ENCODE measurements around the gene FCN3. TPM values are rescaled to one million over a fixed set of nuclear protein-coding genes. Genes with fewer than 3 reads are reported as not detected.
A peak's percentile ranks its signal among the peaks of the same experiment; 100 is the strongest.

Gene FCN3
- total and polyA plus RNA-seq, 2 of the 4 experiments (the other 2 are of a cell fraction), result not detected

GRCh38 chr1:27361044-27361402, 13.6 kb downstream of the FCN3 start:
- ChIA-PET POLR2A (ENCODE audit: unreplicated experiment) (no interaction called here), CTCF (no interaction called here)
- Histone ChIP-seq H3K9me3 (ENCODE audit: control insufficient read depth, insufficient read depth, low read length) (no peaks in the 10 kb centered on the region), H2BK5ac (ENCODE audit: low read depth, low read length, poor library complexity, severe bottlenecking) (no peak overlapping the region), H3K18ac (ENCODE audit: low read depth, low read length) (no peak overlapping the region), H3K4me1 (ENCODE audit: control insufficient read depth, insufficient read depth, low read length) (peaks cover 7% of the 10 kb centered on the region; the same call in 1 of the 2 replicates), H4K91ac (ENCODE audit: insufficient read depth, low read depth, low read length) (no peak overlapping the region), H3K4me3 (ENCODE audit: insufficient read depth, low read depth, low read length) (no peak overlapping the region), H3K9me1 (ENCODE audit: insufficient read depth, low read length) (peaks cover 12% of the 10 kb centered on the region), H4K8ac (ENCODE audit: low read depth in 2 of 2, low read length in 2 of 2) (no peak overlapping the region), H3K4ac (ENCODE audit: low read depth, low read length) (no peak overlapping the region), H2AK9ac (replicated peaks; ENCODE audit: low read depth, low read length, poor library complexity) (peak overlapping the region; percentile 42), H4K20me1 (ENCODE audit: insufficient read depth, low read length) (peaks cover 2% of the 10 kb centered on the region; the same call in 1 of the 2 replicates), H3K14ac (replicated peaks; ENCODE audit: low read depth, low read length) (no peak overlapping the region), H3K4me2 (ENCODE audit: low read depth, low read length) (no peak overlapping the region), H3K9ac (ENCODE audit: low read depth, low read length) (no peak overlapping the region), H2AFZ (replicated peaks; ENCODE audit: low read length, poor library complexity) (no peak overlapping the region), H3K79me1 (ENCODE audit: low read depth in 1 of 2, low read length in 2 of 2) (peaks cover 6 to 13% of the 10 kb centered on the region in 2 experiments; a peak in 3 of 4 replicates), H2BK20ac (ENCODE audit: low read depth, low read length) (no peak overlapping the region), H3K23ac (ENCODE audit: low read depth, low read length) (no peak overlapping the region), H4K5ac (ENCODE audit: low read depth, low read length) (no peak overlapping the region), H2BK120ac (ENCODE audit: low read depth, low read length) (no peak overlapping the region), H2AK5ac (ENCODE audit: low read depth, low read length) (no peak overlapping the region), H3K36me3 (ENCODE audit: control insufficient read depth, insufficient read depth, low read length) (peaks cover 47% of the 10 kb centered on the region), H3K27ac (ENCODE audit: insufficient read depth, low read length) (no peak overlapping the region), H3K27me3 (ENCODE audit: control insufficient read depth, insufficient read depth, low read length) (no peaks in the 10 kb centered on the region), H3K56ac (ENCODE audit: extremely low read depth, insufficient read depth, low read length) (no peak overlapping the region), H2BK15ac (ENCODE audit: low read depth, low read length) (no peak overlapping the region)
- no TSS peak for BruUV-seq (replicated peaks)
- DNase-seq (no peak), ATAC-seq (ENCODE audit: low read depth) (no peak)
- in situ Hi-C loops (cut with MboI; ENCODE audit: low sequenced_read_pairs), result no loop called here
- intact Hi-C loops (cut with micrococcal nuclease), result no loop called here
- TF ChIP-seq MAZ (IDR thresholded peaks at IDR 0.05; ENCODE audit: borderline replicate concordance, low read depth, low read length) (no peak), ELK1 (IDR thresholded peaks at IDR 0.05; ENCODE audit: borderline replicate concordance, low read depth, low read length) (no peak), MXI1 (IDR thresholded peaks at IDR 0.05; ENCODE audit: borderline replicate concordance, low read depth, low read length) (no peak), CEBPB (IDR thresholded peaks at IDR 0.05; ENCODE audit: low read depth, low read length) (no peak), CTCF (conservative IDR thresholded peaks at IDR 0.05; ENCODE audit: low read depth, low read length) (no peak), RCOR1 (IDR thresholded peaks at IDR 0.05; ENCODE audit: insufficient replicate concordance, low read length) (no peak), BHLHE40 (IDR thresholded peaks at IDR 0.05; ENCODE audit: low read depth, low read length) (no peak), NFE2L2 (IDR thresholded peaks at IDR 0.05; ENCODE audit: low read depth, low read length) (no peak), USF2 (IDR thresholded peaks at IDR 0.05; ENCODE audit: low read depth, low read length) (no peak), SMC3 (IDR thresholded peaks at IDR 0.05; ENCODE audit: low read depth, low read length) (no peak), FOS (IDR thresholded peaks at IDR 0.05; ENCODE audit: low read depth, low read length) (no peak), RAD21 (IDR thresholded peaks at IDR 0.05; ENCODE audit: low read length) (no peak), RFX5 (IDR thresholded peaks at IDR 0.05; ENCODE audit: low read depth, low read length) (no peak), POLR2A (IDR thresholded peaks at IDR 0.05; ENCODE audit: low read depth, low read length) (no peak), MAFK (IDR thresholded peaks at IDR 0.05; ENCODE audit: low read depth, low read length) (no peak), CHD1 (IDR thresholded peaks at IDR 0.05; ENCODE audit: low read depth, low read length) (no peak)
- WGBS, 2 experiments (ENCODE audit: extremely low coverage in 2 of 2, insufficient read length in 1 of 2), result 81% methylated on average over 10 of the region's 21 CpGs; no CpG with 5 or more reads in 1 of the 2 experiments
- dilution Hi-C loops (cut with HindIII; ENCODE audit: low sequenced_read_pairs, unreplicated experiment), result no loop called here
